Measurements from ENCODE around the gene C4BPB. TPM values are rescaled to one million over a fixed set of nuclear protein-coding genes. Genes with fewer than 3 reads are reported as not detected.

C4BPB gene
- total RNA-seq, 2 experiments from 2014 or later = not detected

DNA sequence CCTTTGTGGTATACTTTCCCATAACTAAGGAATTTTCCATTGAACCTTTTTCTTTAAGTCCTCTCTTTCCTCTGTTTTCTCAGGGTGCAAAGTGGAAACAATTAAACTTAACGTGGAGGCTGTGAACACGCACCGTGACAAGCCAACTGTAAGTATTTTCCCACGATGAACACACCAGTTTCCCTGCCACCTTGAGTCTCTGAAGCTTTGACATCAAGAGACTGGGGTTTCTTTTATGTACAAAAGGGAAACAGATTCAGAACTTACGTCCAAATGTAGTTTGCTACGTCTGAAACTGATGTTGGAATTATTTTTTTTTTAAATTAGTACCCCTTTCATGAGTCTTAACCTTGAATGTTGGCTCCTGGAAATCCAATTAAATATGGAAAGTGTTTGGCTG is 17.2 kb upstream of the C4BPB start:
- Histone ChIP-seq H3K36me3 (ENCODE audit: insufficient read depth, low read length) (peaks cover 29% of the 10 kb centered on the region), H3K79me2 (ENCODE audit: insufficient read depth, low read depth, low read length) (no peaks in the 10 kb centered on the region), H3K4me1 (ENCODE audit: insufficient read depth, low read length, poor library complexity, severe bottlenecking) (peaks cover 6% of the 10 kb centered on the region), H3K9me2 (ENCODE audit: insufficient read depth, low read length) (no peaks in the 10 kb centered on the region), H3K9me3 (ENCODE audit: low read length) (no peaks in the 10 kb centered on the region), H3K27ac (ENCODE audit: low read depth, low read length, poor library complexity, severe bottlenecking) (no peak overlapping the region), H4K20me1 (ENCODE audit: insufficient read depth, low read length) (no peaks in the 10 kb centered on the region), H3K4me3 (ENCODE audit: low read depth, low read length, poor library complexity, severe bottlenecking) (no peak overlapping the region), H3K4me2 (ENCODE audit: low read length) (no peak overlapping the region), H2AFZ (ENCODE audit: low read length) (no peak overlapping the region)
- POLR2A ChIA-PET = interaction anchor here (0.6 to 1.6 kb wide), 3 partner anchors 15 to 270 kb away, joined by 3 to 5 read pairs (median 4); partner anchors contain the start of gene PFKFB2
- TF ChIP-seq CTCF (conservative IDR thresholded peaks at IDR 0.05; ENCODE audit: low read length) (no peak), EZH2phosphoT487 (IDR thresholded peaks at IDR 0.05; ENCODE audit: borderline replicate concordance, low read depth, low read length) (no peak)
- DNase-seq (ENCODE audit: low spot score) = no peak
- intact Hi-C loops (cut with micrococcal nuclease; ENCODE audit: unreplicated experiment) = loop anchor here (10.0 kb wide), 1 partner anchor 67 kb away; no protein-coding TSS in a partner anchor
- no TSS peak for BruUV-seq (replicated peaks)
- CTCF ChIA-PET (ENCODE audit: unreplicated experiment) = interaction anchor here (0.9 kb wide), 1 partner anchor 19 kb away, joined by 4 read pairs; the partner anchor contains the start of gene PFKFB2

DNA sequence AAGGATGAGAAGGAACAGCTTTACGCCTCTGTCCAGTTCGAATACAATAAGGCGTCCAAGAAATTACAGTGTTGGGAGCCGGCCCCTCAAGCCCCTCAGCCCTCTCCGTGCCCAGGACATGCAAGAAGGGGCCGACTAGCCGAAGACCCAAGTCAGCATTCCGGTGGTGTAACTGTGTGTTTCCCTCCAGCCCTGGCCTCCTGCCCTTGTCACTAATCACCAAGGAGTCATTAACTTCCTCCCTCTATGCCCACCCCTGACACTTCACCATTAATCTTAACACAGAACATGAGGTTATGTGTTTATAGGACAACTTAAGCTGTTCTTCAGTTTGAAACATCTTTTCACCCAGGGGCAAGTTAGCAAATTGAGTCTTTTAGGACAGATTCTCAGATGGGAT is 16.4 kb upstream of the C4BPB start:
- ChIA-PET POLR2A (interaction anchor here (1.6 kb wide), 1 partner anchor 19 kb away, joined by 5 read pairs; the partner anchor contains the start of gene PFKFB2), CTCF (ENCODE audit: unreplicated experiment) (interaction anchor here (0.7 kb wide), 1 partner anchor 23 kb away, joined by 3 read pairs; no protein-coding TSS in a partner anchor)
- H3K36me3 ChIP-seq (ENCODE audit: insufficient read depth, low read length) = peaks cover 25% of the 10 kb centered on the region
- H2AFZ ChIP-seq (ENCODE audit: low read length) = no peak overlapping the region
- no peaks in the 10 kb centered on the region for H3K9me3 ChIP-seq (ENCODE audit: low read length)
- TF ChIP-seq CTCF (conservative IDR thresholded peaks at IDR 0.05; ENCODE audit: low read length) (no peak), EZH2phosphoT487 (IDR thresholded peaks at IDR 0.05; ENCODE audit: borderline replicate concordance, low read depth, low read length) (no peak)
- no TSS peak for BruUV-seq (replicated peaks)
- no peak overlapping the region for H3K4me3 ChIP-seq (ENCODE audit: low read depth, low read length, poor library complexity, severe bottlenecking)
- peaks cover 6% of the 10 kb centered on the region for H3K4me1 ChIP-seq (ENCODE audit: insufficient read depth, low read length, poor library complexity, severe bottlenecking)
- no peak overlapping the region for H3K4me2 ChIP-seq (ENCODE audit: low read length)
- no peaks in the 10 kb centered on the region for H4K20me1 ChIP-seq (ENCODE audit: insufficient read depth, low read length)
- intact Hi-C loops (cut with micrococcal nuclease; ENCODE audit: unreplicated experiment) = loop anchor here (10.0 kb wide), 1 partner anchor 67 kb away; no protein-coding TSS in a partner anchor
- no peak for DNase-seq (ENCODE audit: low spot score)
- H3K79me2 ChIP-seq (ENCODE audit: insufficient read depth, low read depth, low read length) = no peaks in the 10 kb centered on the region
- H3K27ac ChIP-seq (ENCODE audit: low read depth, low read length, poor library complexity, severe bottlenecking) = no peak overlapping the region
- no peaks in the 10 kb centered on the region for H3K9me2 ChIP-seq (ENCODE audit: insufficient read depth, low read length)

Measured in OCI-LY7 (cell line).